ENCODE data around the gene PPEF2.

The PPEF2 gene

DNA sequence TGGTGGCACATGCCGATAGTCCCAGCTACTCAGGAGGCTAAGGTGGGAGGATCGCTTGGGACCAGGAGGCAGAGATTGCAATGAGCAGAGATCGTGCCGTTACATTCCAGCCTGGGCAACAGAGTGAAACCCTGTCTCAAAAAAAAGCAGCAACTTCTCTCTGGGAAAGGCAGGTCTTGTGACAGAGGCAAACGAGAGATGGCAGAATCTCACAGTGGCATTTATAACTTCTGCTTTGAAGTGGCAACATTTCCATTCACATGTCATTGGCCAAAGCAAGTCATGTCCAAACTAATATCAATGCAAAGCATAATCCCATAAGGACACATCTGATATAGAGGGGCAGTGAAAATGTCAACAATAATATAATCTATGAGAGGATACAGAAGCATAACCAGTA lies 79.8 kb downstream of the PPEF2 start:
- DNase-seq, result no peak

DNA sequence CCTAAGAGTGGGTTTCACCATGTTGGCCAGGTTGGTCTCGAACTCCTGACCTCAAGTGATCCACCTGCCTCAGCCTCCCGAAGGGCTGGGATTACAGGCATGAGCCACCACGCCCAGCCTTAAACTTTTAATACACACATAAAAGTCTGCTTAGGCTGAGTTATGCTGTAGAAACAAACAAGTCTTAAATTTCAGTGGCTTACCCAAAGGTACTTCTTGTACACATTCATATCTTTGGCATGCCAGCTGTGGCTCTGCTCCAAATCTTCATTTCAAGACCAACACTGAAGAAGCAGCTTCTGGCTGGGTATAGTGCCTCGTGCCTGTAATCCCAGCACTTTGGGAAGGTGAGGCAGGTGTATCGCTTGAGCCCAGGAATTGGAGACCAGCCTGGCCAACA lies 80.3 kb downstream of the PPEF2 start:
- no peak for DNase-seq

- no peak for DNase-seq
These were observed 81.0 kb downstream of the PPEF2 start for GRCh38 chr4:75821216-75821615.

- no peak for DNase-seq
These were observed 81.6 kb downstream of the PPEF2 start for GRCh38 chr4:75820676-75821075.

GRCh38 chr4:75820197-75820596 lies 82.1 kb downstream of the PPEF2 start:
- no peak for DNase-seq

GRCh38 chr4:75819121-75819520 lies 83.1 kb downstream of the PPEF2 start:
- no peak for DNase-seq

DNA sequence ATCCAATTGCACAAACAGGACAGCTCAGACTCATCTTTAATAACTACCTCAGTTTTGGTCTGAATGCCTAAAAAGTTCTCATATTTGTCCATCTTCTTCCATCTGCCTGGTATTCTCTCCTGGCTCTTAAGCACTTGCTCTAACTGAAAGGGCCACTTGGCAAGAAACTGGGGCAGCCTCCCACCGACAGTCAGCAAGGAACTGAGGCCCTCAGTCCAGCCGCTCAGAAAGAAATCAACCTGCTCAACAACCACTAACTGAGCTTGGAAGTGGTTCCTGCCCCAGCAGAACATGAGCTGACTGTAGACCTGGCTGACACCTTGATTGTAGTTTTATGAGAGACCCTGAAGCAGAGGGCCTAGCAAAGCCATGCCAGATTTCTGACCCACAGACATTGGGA lies 84.4 kb downstream of the PPEF2 start:
- no peak for DNase-seq

Measured in kidney glomerular epithelial cell (primary cell).